Stromal cell of bone marrow (primary cell): Measurements from ENCODE around the gene CKAP4.

Source experiments
- DNase-seq: peaks from one replicate; pipeline ENCODE4 v3.0.0-alpha.2; 2012; ENCODE audit warnings: low read depth

CKAP4 gene

GRCh38 chr12:106239951-106240335 is 7.9 kb downstream of the CKAP4 start:
- no peak for DNase-seq

- no peak for DNase-seq
Measured at GRCh38 chr12:106239241-106239950, 8.4 kb downstream of the CKAP4 start.

GRCh38 chr12:106238146-106238545 is 9.7 kb downstream of the CKAP4 start:
- no peak for DNase-seq

GRCh38 chr12:106235770-106236169 is 12.1 kb downstream of the CKAP4 start:
- no peak for DNase-seq

GRCh38 chr12:106234449-106234848 is 13.4 kb downstream of the CKAP4 start:
- DNase-seq, result no peak

GRCh38 chr12:106233011-106233410 is 14.8 kb downstream of the CKAP4 start:
- DNase-seq, result no peak

- DNase-seq, result no peak
Measured at GRCh38 chr12:106229036-106229591, 18.7 kb downstream of the CKAP4 start.

- no peak for DNase-seq
Measured at GRCh38 chr12:106228320-106228710, 19.5 kb downstream of the CKAP4 start.

GRCh38 chr12:106227641-106228319 is 20.0 kb downstream of the CKAP4 start:
- no peak for DNase-seq

- no peak for DNase-seq
Measured at GRCh38 chr12:106226884-106227640, 20.8 kb downstream of the CKAP4 start.

- DNase-seq, result no peak
Measured at GRCh38 chr12:106224355-106224706, 23.5 kb downstream of the CKAP4 start.

- peak; percentile 47 for DNase-seq
Measured at GRCh38 chr12:106223485-106224354, 24.1 kb downstream of the CKAP4 start.

GRCh38 chr12:106220536-106220935 is 27.3 kb downstream of the CKAP4 start:
- DNase-seq, result no peak

- DNase-seq, result no peak
Measured at GRCh38 chr12:106219043-106219442, 28.8 kb downstream of the CKAP4 start.

GRCh38 chr12:106217706-106218105 is 30.1 kb downstream of the CKAP4 start:
- no peak for DNase-seq

- DNase-seq, result no peak
Measured at GRCh38 chr12:106214571-106214970, 33.2 kb downstream of the CKAP4 start.

- no peak for DNase-seq
Measured at GRCh38 chr12:106213662-106214061, 34.2 kb downstream of the CKAP4 start.

- no peak for DNase-seq
Measured at GRCh38 chr12:106211973-106212372, 35.8 kb downstream of the CKAP4 start.

- DNase-seq, result no peak
Measured at GRCh38 chr12:106205208-106206069, 42.4 kb downstream of the CKAP4 start.

- no peak for DNase-seq
Measured at GRCh38 chr12:106204312-106204711, 43.5 kb downstream of the CKAP4 start.
